CD14-positive monocyte (primary cell): ENCODE results near the gene CLDND2. TPM values are rescaled to one million over a fixed set of nuclear protein-coding genes. Genes with fewer than 3 reads are reported as not detected.

Experiments
- DNase-seq, 3 donors: peaks; one replicate each; pipeline ENCODE4 v3.0.0-alpha.2; 2011 to 2022
- H2AFZ ChIP-seq: 2 replicates; pipeline ENCODE4 v1.6.0; 2012; ENCODE audit warnings: mild to moderate bottlenecking, low read depth, low read length, inconsistent platforms; ENCODE audit not compliant: insufficient read depth, poor library complexity, severe bottlenecking
- H3K27ac ChIP-seq, 2 donors: 1 replicate in 1 of 2; 2 replicates in 1 of 2; pipeline ENCODE4 v1.5.1; 2012 to 2013; ENCODE audit warnings: low read length in 2 of 2, control low read depth in 1 of 2, inconsistent platforms in 1 of 2, low read depth in 1 of 2, mild to moderate bottlenecking in 1 of 2
- H3K27me3 ChIP-seq, 2 donors: one replicate each; pipeline versions ENCODE4 v1.6.0 to v1.6.1; 2011 to 2013; ENCODE audit warnings: low read length in 2 of 2; ENCODE audit not compliant: control insufficient read depth in 2 of 2, insufficient read depth in 2 of 2
- H3K36me3 ChIP-seq, 2 donors: replicated peaks in 1 of 2; 1 replicate in 1 of 2; 2 replicates in 1 of 2; pipeline versions ENCODE4 v1.5.1 to v1.6.1; 2012 to 2013; ENCODE audit warnings: low read length in 2 of 2, control low read depth in 1 of 2, inconsistent platforms in 1 of 2, mild to moderate bottlenecking in 1 of 2; ENCODE audit not compliant: insufficient read depth in 2 of 2, control insufficient read depth in 1 of 2
- H3K4me1 ChIP-seq, 2 donors: 1 replicate in 1 of 2; 2 replicates in 1 of 2; pipeline versions ENCODE4 v1.5.1 to v1.6.1; 2012 to 2013; ENCODE audit warnings: low read length in 2 of 2, control low read depth in 1 of 2, inconsistent platforms in 1 of 2, mild to moderate bottlenecking in 1 of 2, moderate library complexity in 1 of 2; ENCODE audit not compliant: insufficient read depth in 2 of 2, control insufficient read depth in 1 of 2
- H3K4me2 ChIP-seq: replicated peaks from 2 replicates; pipeline ENCODE3; 2012; ENCODE audit warnings: low read length, moderate library complexity, mild to moderate bottlenecking; ENCODE audit not compliant: poor library complexity, severe bottlenecking; ENCODE audit errors: extremely low read depth
- H3K4me3 ChIP-seq, 3 experiments: fragments of 200-600 bp in 1 of 3; sonication (generic) in 1 of 3; replicated peaks in 1 of 3; 1 replicate in 2 of 3; 2 replicates in 1 of 3; pipeline ENCODE4 v1.5.1; 2011 to 2013; ENCODE audit warnings: low read length in 3 of 3, mild to moderate bottlenecking in 3 of 3, control low read depth in 2 of 3, low read depth in 2 of 3, inconsistent platforms in 1 of 3, moderate library complexity in 1 of 3
- H3K79me2 ChIP-seq: 2 replicates; pipeline ENCODE4 v1.6.0; 2012; ENCODE audit warnings: mild to moderate bottlenecking, control low read depth, inconsistent platforms, low read length, moderate library complexity; ENCODE audit not compliant: insufficient read depth
- H3K9ac ChIP-seq: 2 replicates; pipeline ENCODE4 v1.6.0; 2017; ENCODE audit warnings: low read length, mild to moderate bottlenecking; ENCODE audit not compliant: insufficient read depth, poor library complexity, severe bottlenecking
- H3K9me3 ChIP-seq, 2 donors: replicated peaks in 1 of 2; 1 replicate in 1 of 2; 2 replicates in 1 of 2; pipeline versions ENCODE4 v1.5.1 to v1.6.1; 2012 to 2013; ENCODE audit warnings: low read length in 2 of 2, control low read depth in 1 of 2; ENCODE audit not compliant: control insufficient read depth in 1 of 2, insufficient read depth in 1 of 2
- H4K20me1 ChIP-seq: 2 replicates; pipeline ENCODE4 v1.6.0; 2012; ENCODE audit warnings: mild to moderate bottlenecking, low read length, control low read depth, moderate library complexity; ENCODE audit not compliant: insufficient read depth
- H3K27ac Mint-ChIP-seq, 7 donors: one replicate each; pipeline ENCODE4 v1.8.0; 2020; ENCODE audit warnings: mild to moderate bottlenecking in 7 of 7, mixed read lengths in 7 of 7, moderate library complexity in 6 of 7, inconsistent platforms in 2 of 7
- H3K27me3 Mint-ChIP-seq, 3 donors: one replicate each; pipeline ENCODE4 v1.8.0; 2021 to 2022; ENCODE audit warnings: low read depth in 3 of 3, mild to moderate bottlenecking in 3 of 3, mixed read lengths in 3 of 3, moderate library complexity in 3 of 3, inconsistent platforms in 1 of 3
- H3K36me3 Mint-ChIP-seq, 2 donors: one replicate each; pipeline ENCODE4 v1.8.0; 2020; ENCODE audit warnings: mixed read lengths in 2 of 2, inconsistent platforms in 1 of 2, mild to moderate bottlenecking in 1 of 2
- H3K4me1 Mint-ChIP-seq: one replicate; pipeline ENCODE4 v1.8.0; 2020; ENCODE audit warnings: mild to moderate bottlenecking, mixed read lengths
- H3K4me3 Mint-ChIP-seq, 2 donors: one replicate each; pipeline ENCODE4 v1.8.0; 2020; ENCODE audit warnings: mild to moderate bottlenecking in 2 of 2, mixed read lengths in 2 of 2, moderate library complexity in 1 of 2
- H3K9me3 Mint-ChIP-seq, 7 donors: one replicate each; pipeline ENCODE4 v1.8.0; 2020 to 2022; ENCODE audit warnings: mixed read lengths in 7 of 7, mild to moderate bottlenecking in 6 of 7, moderate library complexity in 6 of 7, inconsistent platforms in 2 of 7
- WGBS: methylation state at CpG from one replicate; pipeline ENCODE4 v1.1.5; 2013; ENCODE audit warnings: missing lambda C conversion rate; ENCODE audit not compliant: insufficient coverage; 5-methylcytosine and 5-hydroxymethylcytosine counted together
- intact Hi-C, 2 donors: fragments of 100-400 bp; cut with micrococcal nuclease; formaldehyde crosslinking; loops; one replicate each; pipeline versions ENCODE4 v1.15.0 to v1.15.1; 2023
- polyA plus RNA-seq, 3 donors: library from polyadenylated mRNA; depleted of rRNA in 1 of 3; unstranded in 2 of 3; stranded (reverse) in 1 of 3; fragments of 300-500 nt in 2 of 3; fragments of >200 nt in 1 of 3; fragmentation: Illumina TruSeq in 2 of 3; gene quantifications; 1 replicate in 2 of 3; 2 replicates in 1 of 3; pipeline ENCODE4 v1.2.3, GENCODE V29; 2012 to 2021
- TF ChIP-seq, protein P1 (sequence below): fragments of 200-600 bp; IDR thresholded peaks from one replicate; pipeline ENCODE4 v1.8.0; 2022; ENCODE audit warnings: antibody characterized with exemption, mild to moderate bottlenecking

Gene CLDND2
- polyA plus RNA-seq, 3 donors = 0.08 TPM; not detected in 2

DNA sequence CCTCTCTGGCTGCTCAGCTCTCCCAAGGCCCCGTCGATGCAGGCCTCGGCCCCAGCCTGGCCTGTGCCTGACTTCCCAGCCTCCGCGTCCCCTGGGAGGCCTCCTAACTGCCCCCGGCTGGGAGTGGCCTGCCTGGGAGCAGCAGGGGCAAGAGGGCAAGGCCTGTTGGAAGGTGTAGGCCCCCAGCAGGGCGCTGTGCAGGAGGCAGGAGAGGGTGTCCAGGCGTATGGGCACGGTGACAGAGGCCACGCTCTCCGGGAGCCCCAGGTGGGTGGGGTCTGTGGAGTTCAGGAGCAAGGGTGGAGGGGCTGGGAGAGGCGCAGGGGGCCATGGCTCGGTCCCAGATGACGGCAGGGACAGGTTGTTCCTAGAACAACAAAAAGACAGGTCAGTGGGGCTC lies 20.3 kb upstream of the CLDND2 start:
- H3K27ac Mint-ChIP-seq = peak overlapping the region in 1 of 7 donors; percentile 59
- Histone ChIP-seq H4K20me1 (no peaks in the 10 kb centered on the region), H3K27me3 (no peaks in the 10 kb centered on the region), H3K4me3 (no peak overlapping the region), H3K9ac (no peak overlapping the region), H3K36me3 (no peaks in the 10 kb centered on the region), H3K9me3 (no peaks in the 10 kb centered on the region), H3K79me2 (no peaks in the 10 kb centered on the region), H3K27ac (no peak overlapping the region), H3K4me2 (no peak overlapping the region), H3K4me1 (peaks cover 16 to 17% of the 10 kb centered on the region in 2 donors), H2AFZ (no peak overlapping the region)
- H3K27me3 Mint-ChIP-seq = peaks cover 0 to 3% (median 1%) of the 10 kb centered on the region in 3 donors
- H3K36me3 Mint-ChIP-seq = no peaks in the 10 kb centered on the region
- H3K4me1 Mint-ChIP-seq = peaks cover 23% of the 10 kb centered on the region
- DNase-seq = no peak
- WGBS = 95% methylated on average over 11 of the region's 14 CpGs
- no peaks in the 10 kb centered on the region for H3K9me3 Mint-ChIP-seq
- intact Hi-C loops = no loop called here
- TF ChIP-seq, protein P1, sequence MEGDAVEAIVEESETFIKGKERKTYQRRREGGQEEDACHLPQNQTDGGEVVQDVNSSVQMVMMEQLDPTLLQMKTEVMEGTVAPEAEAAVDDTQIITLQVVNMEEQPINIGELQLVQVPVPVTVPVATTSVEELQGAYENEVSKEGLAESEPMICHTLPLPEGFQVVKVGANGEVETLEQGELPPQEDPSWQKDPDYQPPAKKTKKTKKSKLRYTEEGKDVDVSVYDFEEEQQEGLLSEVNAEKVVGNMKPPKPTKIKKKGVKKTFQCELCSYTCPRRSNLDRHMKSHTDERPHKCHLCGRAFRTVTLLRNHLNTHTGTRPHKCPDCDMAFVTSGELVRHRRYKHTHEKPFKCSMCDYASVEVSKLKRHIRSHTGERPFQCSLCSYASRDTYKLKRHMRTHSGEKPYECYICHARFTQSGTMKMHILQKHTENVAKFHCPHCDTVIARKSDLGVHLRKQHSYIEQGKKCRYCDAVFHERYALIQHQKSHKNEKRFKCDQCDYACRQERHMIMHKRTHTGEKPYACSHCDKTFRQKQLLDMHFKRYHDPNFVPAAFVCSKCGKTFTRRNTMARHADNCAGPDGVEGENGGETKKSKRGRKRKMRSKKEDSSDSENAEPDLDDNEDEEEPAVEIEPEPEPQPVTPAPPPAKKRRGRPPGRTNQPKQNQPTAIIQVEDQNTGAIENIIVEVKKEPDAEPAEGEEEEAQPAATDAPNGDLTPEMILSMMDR = no peak
- H3K4me3 Mint-ChIP-seq = no peak overlapping the region

DNA sequence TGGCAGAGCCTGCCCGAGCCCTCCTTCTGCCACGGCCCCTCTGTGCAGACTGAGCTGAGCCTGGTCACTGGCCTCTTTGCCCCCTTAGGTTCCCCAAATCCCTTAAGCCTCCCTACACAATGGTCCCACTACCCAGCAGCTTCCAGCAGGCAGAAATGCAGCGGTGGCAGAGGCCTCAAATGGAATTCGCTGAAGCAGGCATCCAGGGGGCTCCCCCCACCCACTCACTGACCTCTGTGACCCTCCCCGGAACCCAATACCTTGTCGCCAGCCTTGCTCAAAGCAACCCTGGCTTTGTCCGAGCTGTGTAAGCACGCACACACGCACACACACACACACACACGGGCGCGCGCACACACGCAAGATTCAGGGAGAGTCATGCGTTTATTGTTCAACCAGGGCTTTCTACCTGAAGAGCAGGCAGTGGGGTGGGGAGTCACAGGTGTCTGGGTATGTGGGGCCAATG lies 19.2 kb upstream of the CLDND2 start, which contains the start of gene LIM2:
Gene LIM2 (minus strand): TSS at position 51 of the 466 bp plus-strand sequence. CDS start 531 bp downstream, outside the sequence.
- Mint-ChIP-seq H3K27ac (peak within 1 kb of the TSS in 2 of 7 donors; percentile 62 to 69), H3K27me3 (peaks cover 0 to 3% (median 1%) of the 10 kb centered on the region in 3 donors), H3K36me3 (no peaks in the 10 kb centered on the region), H3K4me3 (peak within 1 kb of the TSS in 1 of 2 donors; percentile 37), H3K9me3 (no peaks in the 10 kb centered on the region), H3K4me1 (peaks cover 18% of the 10 kb centered on the region)
- 98% methylated on average over 4 of the region's 15 CpGs for WGBS
- intact Hi-C loops = no loop called here
- Histone ChIP-seq H3K27ac (no peak within 1 kb of the TSS), H3K4me3 (no peak within 1 kb of the TSS), H4K20me1 (no peaks in the 10 kb centered on the region), H3K36me3 (no peaks in the 10 kb centered on the region), H3K9me3 (no peaks in the 10 kb centered on the region), H2AFZ (no peak within 1 kb of the TSS), H3K9ac (no peak within 1 kb of the TSS), H3K27me3 (no peaks in the 10 kb centered on the region), H3K4me2 (no peak within 1 kb of the TSS), H3K4me1 (peaks cover 11 to 12% of the 10 kb centered on the region in 2 donors), H3K79me2 (no peaks in the 10 kb centered on the region)
- TF ChIP-seq, protein P1 = no peak
- no peak for DNase-seq
